Measurements from ENCODE around the gene NKD2.
A peak's percentile ranks its signal among the peaks of the same experiment; 100 is the strongest.

NKD2 gene

DNA sequence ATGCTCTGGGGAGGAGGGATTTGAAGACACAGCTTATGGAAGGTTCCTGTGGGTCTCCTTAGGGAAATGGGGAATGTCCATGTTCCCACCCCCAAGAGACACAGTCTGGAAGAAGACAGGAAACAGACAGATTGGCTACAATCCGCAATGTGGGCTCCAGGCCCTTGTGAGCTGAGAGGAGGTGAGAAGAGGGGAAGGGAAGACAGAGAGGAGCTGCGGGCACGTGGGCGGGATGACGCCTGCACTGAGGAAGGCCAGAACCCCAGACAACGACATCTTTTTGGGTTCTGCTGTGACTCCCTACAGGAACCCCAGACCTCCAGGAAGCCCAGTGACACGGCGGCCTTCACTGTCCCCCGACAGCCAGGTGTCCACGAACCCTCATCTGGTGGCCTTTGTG lies 29.9 kb upstream of the NKD2 start:
- DNase-seq (ENCODE audit: low spot score), result no peak

DNA sequence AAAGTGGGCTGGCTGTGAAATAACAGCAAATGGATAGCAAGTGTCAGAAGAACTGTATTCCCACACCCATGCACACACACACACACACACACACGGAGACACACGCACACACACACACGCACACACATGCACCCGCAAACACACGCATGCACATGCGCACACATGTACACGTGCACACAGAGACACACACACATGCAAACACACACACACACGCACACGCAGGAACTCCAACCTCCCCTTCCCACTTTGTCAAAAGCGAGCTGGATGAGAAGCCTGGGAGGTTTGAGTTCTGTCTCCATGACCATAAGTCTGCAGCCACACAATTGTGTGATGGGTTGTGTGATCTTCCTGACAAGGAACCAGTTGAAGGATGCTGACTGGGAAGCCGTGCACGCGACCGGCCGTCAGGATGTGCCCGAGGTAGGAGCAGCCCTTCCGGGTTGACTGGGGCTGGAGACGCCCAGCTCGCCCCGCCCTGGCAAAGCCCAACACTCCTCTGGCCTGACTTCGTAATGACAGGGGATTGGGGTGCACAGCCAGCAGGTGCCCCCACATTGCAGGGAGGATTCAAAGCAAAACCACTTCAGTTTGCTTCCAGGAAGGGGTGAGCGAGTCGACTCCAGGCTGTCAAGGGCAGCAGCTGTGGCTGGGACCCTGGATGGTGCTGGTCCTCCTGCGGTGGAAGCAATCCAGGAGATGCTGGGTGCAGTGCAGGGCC lies 29.3 kb upstream of the NKD2 start:
- no peak for DNase-seq (ENCODE audit: low spot score)

DNA sequence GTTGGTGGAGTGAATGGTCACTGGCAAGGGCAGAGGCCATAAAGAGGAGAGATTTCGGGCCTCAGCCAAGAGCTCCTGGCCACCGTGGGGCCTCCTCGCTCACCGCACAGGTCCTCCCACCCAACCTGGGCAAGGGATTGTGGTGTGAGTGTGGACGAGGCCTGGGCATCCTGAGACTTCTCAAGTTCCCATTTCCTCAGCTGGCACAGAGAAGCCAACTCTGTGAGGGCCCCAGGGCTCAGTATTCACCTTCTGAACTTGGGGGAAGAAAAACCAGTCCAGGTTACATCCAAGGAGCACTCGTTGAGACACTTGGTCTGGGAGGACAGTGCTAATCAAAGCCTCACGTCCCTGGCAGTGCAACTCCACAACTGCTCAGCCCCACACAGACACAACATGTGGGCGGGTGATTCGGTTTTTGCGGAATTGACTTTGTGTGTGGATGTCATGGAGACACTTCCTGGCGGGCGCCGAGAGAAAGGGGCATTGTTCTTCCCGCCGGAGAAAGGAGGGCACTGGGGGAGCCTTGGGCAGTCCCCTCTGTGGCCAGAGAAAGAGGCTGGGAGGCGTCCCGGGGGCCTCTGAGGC lies 28.5 kb upstream of the NKD2 start:
- no peak for DNase-seq (ENCODE audit: low spot score)

GRCh38 chr5:980966-981365 lies 27.6 kb upstream of the NKD2 start:
- DNase-seq (ENCODE audit: low spot score), result no peak

DNA sequence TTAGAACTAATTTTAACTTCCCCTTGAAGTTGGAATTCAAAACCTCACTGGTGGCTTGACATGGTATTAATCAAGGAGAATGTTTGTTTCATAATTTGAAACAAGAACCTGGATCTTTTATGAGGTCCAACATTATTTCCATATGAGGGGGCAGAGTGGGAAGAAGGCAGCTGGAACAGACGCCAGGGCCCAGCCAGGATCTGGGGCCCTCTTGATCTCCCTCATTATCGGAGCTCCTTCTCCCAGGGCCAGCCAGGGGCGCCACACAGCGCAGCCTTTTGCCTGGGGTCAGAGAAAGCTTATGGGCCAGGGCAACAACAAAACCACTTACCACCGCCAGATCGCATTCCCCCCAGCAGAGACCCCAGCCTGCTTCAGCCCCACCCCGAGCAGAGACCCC lies 27.1 kb upstream of the NKD2 start:
- DNase-seq (ENCODE audit: low spot score), result no peak

DNA sequence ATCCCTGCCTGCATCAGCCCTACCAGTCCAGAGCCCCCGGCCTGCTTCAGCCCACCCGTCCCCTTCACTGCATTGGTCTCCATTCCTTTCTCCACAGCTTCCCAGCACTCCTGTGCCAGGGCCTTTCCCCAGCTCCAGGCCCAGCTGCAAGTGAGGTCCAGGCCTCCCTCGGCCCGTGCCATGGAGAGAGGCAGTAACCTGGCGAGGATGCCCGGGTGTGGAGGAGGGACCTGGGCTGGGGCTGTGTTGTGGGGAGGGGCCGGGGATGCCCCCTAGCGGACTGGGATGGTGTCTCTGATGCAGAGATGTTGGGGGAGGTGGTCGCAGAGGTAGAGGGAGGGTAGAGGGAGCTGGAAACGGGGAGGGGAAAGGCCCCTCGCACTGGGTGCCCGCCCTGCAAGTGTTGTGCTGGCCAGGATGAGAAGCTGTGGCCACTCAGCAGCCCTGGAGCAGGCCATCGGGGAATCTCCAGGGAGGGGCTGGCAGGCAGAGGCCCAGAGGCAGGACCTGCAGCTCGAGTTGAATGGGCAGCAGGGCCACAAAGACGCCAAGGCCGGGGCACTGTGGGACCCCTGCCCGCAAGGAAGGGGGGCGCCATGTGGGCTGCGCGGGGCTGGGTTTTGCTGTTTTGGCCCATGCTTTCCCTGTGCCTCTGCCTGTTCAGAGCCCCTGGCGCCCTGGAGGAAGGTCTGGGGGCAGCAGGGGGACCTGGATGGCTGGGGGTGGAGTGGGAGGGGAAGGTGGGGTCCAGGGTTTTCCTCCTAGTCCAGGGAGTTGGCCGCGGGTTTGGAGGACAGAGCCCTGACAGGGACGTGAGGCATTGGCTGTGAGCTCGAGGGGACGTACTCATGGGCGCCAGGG lies 26.0 kb upstream of the NKD2 start:
- DNase-seq (ENCODE audit: low spot score), result no peak

DNA sequence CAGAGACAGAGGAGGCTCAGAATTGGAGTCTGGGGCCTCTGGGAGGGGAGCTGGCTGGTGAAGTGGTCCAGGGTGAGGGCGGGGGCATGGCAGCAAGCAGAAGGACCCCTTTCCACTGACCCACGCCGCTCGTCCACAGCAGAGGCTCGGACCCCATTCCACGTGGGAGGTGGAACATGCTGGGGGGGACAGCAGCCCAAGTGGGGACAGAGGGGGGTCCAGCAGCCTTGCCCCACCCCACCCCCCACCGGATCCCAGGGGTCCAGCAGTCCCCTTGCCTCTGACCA lies 25.4 kb upstream of the NKD2 start:
- DNase-seq (ENCODE audit: low spot score), result no peak

DNA sequence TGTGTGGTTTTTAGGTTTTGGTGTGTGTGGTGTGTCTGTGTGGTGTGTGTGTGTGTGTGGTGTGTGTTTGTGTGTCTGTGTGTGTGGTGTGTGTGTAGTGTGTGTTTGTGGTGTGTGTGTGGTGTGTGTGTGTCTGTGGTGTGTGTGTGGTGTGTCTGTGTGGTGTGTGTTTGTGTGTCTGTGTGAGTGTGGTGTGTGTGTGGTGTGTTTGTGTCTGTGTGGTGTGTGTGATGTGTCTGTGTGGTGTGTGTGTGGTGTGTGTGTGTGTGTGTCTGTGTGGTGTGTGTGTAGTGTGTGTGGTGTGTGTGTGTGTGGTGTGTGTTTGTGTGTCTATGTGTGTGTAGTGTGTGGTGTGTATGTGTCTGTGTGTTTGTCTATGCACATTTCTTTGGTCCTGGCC lies 25.0 kb upstream of the NKD2 start:
- DNase-seq (ENCODE audit: low spot score), result no peak

DNA sequence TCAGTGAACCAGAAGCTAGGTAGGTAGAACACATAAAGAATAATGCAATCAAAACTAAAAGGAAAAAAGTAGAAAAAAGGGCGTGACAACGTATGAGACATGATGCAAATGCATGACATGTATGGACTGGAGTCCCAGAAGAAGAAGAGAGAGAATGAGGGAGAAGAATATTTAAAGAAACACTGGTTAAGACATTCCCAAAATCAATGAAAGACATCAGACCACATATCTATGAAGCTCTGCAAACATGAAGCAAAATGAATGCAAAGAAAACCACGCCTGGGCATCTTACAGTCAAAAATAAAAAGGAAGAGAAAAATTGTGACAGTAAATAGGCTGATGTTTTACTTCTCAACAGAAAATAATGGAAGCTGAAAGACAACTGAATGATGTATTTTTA lies 23.8 kb upstream of the NKD2 start:
- DNase-seq (ENCODE audit: low spot score), result no peak

- DNase-seq (ENCODE audit: low spot score), result no peak
These were observed 20.8 kb upstream of the NKD2 start for GRCh38 chr5:987761-988160.

DNA sequence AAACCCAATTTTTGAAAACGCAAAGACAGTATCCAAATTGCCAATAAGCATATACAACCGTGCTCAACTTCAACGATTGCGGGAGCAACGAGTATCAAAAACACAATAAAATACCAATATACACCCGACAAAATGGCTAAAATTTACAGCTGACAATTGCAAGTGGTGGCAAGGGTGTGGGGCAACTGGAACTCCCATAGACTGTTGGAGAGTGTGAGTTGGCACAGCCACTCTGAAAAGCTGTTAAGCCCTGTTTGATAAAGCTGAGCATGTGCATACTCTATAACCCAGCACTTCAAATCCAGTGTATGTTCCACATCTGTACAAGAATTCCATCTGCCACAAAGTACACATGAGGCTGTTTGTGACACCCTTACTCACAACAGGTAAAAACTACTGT lies 20.3 kb upstream of the NKD2 start:
- DNase-seq (ENCODE audit: low spot score), result no peak

- DNase-seq (ENCODE audit: low spot score), result peak; percentile 46
These were observed 18.6 kb upstream of the NKD2 start for GRCh38 chr5:989961-990530.

- no peak for DNase-seq (ENCODE audit: low spot score)
These were observed 16.9 kb upstream of the NKD2 start for GRCh38 chr5:991472-992267.

DNA sequence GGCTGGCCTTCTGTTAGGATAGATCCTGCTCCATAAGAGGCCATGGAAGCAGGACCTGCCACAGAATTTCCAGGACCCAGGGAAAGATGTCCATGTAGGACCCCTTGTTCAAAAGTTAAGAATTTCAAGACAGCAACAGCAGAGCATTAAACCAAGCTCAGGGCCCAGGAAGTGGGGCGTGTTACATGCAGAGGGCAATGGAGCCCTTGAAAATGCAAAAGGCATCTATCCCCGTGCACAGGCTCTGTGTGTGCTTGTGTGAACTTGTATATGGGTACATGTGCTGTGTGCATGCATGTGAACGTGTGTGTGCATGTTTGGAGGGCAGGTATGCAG lies 14.4 kb upstream of the NKD2 start:
- no peak for DNase-seq (ENCODE audit: low spot score)

GRCh38 chr5:994821-995220 lies 13.8 kb upstream of the NKD2 start:
- no peak for DNase-seq (ENCODE audit: low spot score)

- DNase-seq (ENCODE audit: low spot score), result no peak
These were observed 13.3 kb upstream of the NKD2 start for GRCh38 chr5:995318-995717.

DNA sequence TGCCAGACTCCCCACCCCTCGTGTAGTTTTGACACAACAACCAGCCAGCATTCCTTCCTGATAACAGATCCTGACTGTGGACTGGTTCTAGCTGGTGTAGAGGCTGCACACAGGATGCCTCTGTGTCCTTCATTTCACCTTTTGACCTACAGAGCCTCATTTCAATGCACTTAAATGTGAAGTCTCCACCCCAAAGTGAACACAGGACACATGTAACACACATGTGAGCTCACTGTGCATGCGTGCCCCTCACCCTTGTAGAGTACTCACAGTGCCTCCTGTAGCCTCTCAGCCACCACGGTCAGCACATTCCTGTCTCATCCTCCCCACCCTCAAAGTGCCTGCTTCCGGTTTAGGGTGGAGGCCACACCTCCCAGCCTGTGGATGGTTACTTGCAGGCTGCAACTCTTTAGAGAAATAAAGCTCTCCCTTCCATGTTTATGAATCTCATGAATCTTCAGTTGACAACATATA lies 11.6 kb upstream of the NKD2 start:
- no peak for DNase-seq (ENCODE audit: low spot score)

GRCh38 chr5:997711-998110 lies 10.9 kb upstream of the NKD2 start:
- DNase-seq (ENCODE audit: low spot score), result no peak

DNA sequence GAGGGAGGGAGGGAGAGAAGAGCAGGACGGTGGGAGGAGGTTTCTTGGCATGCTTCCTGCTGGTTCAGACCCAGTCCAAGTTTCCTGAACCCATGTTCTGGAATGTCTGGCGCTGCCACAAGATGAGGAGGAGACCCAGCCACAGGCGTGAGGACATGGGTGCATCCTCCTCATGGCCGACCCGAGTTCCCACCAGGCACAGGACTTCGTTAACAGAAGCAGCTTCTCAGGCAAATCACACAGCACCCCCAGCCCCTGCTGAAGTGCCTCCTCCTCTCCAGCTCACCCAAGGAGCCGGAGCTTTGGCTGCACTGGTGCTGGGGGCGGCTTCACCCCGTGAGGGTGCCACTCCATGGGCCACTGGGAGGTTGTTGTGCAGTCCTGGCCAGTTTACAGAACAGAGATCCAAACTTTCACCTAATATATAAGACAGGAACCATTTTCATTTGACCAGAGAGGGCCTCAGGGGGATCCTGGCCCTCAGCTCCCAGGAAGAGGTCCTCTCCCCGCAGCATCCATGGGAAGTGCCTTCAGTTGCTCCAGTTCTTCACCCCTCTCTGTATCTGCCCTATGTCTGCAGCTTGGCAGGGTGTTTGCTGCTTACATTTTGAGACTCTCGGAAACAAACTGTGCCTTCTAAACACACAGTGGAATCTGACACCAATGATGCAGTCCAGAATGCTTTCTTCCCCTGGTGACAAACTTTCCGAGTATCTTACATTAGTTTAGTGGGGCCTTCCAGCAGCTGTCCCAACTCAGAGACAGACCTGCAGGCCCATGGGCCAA lies 10.2 kb upstream of the NKD2 start:
- no peak for DNase-seq (ENCODE audit: low spot score)

- no peak for DNase-seq (ENCODE audit: low spot score)
These were observed 9.5 kb upstream of the NKD2 start for GRCh38 chr5:999032-999501.

DNA sequence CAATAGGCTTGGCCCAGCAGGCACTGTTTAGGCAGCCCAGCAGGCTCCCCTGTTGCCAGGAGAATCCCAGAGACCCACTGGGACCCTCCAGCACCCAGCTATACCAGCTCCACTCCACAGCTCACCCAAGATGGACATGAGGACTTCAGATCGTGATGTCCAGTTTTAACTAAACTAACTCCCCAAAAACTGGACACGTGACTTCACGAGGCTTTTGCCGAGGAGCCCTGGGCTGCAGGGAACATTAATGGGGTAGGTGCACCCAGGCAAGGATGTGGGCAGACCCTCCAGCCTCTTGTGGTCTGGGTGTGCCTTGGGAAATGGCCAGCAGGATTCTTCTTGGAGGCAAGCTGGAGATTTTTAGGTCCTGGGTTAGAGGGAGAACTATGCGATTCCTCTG lies 8.9 kb upstream of the NKD2 start:
- DNase-seq (ENCODE audit: low spot score), result no peak

All from putamen (tissue), 1 donor.